Measurements from ENCODE around the gene OTX2. TPM values are rescaled to one million over a fixed set of nuclear protein-coding genes. Genes with fewer than 3 reads are reported as not detected.

OTX2 gene
- total RNA-seq, 1 donor from 2014 or later, result 0.27 TPM

- Mint-ChIP-seq H3K9me3 (no peaks in the 10 kb centered on the region), H3K4me1 (no peaks in the 10 kb centered on the region), H3K27me3 (ENCODE audit: low read depth) (peaks cover 66% of the 10 kb centered on the region), H3K36me3 (no peaks in the 10 kb centered on the region), H3K27ac (no peak overlapping the region), H3K4me3 (no peak overlapping the region)
- no peak for DNase-seq (ENCODE audit: low spot score in 2 of 2, unreplicated experiment in 2 of 2)
- TF ChIP-seq CTCF (IDR thresholded peaks at IDR 0.05; ENCODE audit: unreplicated experiment), result no peak
These were observed 15.9 kb upstream of the OTX2 start for GRCh38 chr14:56826214-56826613.

- H3K27me3 Mint-ChIP-seq (ENCODE audit: low read depth), result peaks cover 87% of the 10 kb centered on the region
These were observed 11.7 kb upstream of the OTX2 start for GRCh38 chr14:56821805-56822610.

GRCh38 chr14:56821177-56821576, 10.9 kb upstream of the OTX2 start:
- no peak overlapping the region for H3K27ac Mint-ChIP-seq
- peaks cover 90% of the 10 kb centered on the region for H3K27me3 Mint-ChIP-seq (ENCODE audit: low read depth)
- H3K4me3 Mint-ChIP-seq, result no peak overlapping the region
- H3K4me1 Mint-ChIP-seq, result peaks cover 4% of the 10 kb centered on the region
- DNase-seq (ENCODE audit: low spot score in 2 of 2, unreplicated experiment in 2 of 2), result no peak
- no peaks in the 10 kb centered on the region for H3K9me3 Mint-ChIP-seq
- TF ChIP-seq CTCF (IDR thresholded peaks at IDR 0.05; ENCODE audit: unreplicated experiment), result no peak
- H3K36me3 Mint-ChIP-seq, result no peaks in the 10 kb centered on the region

More at GRCh38 chr14:56821805-56822610, 11.7 kb upstream of the OTX2 start:
- Mint-ChIP-seq H3K4me3 (no peak overlapping the region), H3K9me3 (no peaks in the 10 kb centered on the region), H3K27ac (no peak overlapping the region), H3K36me3 (no peaks in the 10 kb centered on the region), H3K4me1 (peaks cover under 1% of the 10 kb centered on the region)
- DNase-seq (ENCODE audit: low spot score in 2 of 2, unreplicated experiment in 2 of 2), result no peak
- TF ChIP-seq CTCF (IDR thresholded peaks at IDR 0.05; ENCODE audit: unreplicated experiment), result no peak

- Mint-ChIP-seq H3K27me3 (ENCODE audit: low read depth) (peaks cover 97% of the 10 kb centered on the region), H3K36me3 (no peaks in the 10 kb centered on the region), H3K4me1 (peaks cover 4% of the 10 kb centered on the region), H3K27ac (no peak overlapping the region), H3K9me3 (no peaks in the 10 kb centered on the region), H3K4me3 (no peak overlapping the region)
- TF ChIP-seq CTCF (IDR thresholded peaks at IDR 0.05; ENCODE audit: unreplicated experiment), result no peak
- no peak for DNase-seq (ENCODE audit: low spot score in 2 of 2, unreplicated experiment in 2 of 2)
These were observed 7.2 kb upstream of the OTX2 start for GRCh38 chr14:56817396-56817921.

- H3K36me3 Mint-ChIP-seq, result no peaks in the 10 kb centered on the region
- H3K27ac Mint-ChIP-seq, result no peak overlapping the region
- no peak for TF ChIP-seq CTCF (IDR thresholded peaks at IDR 0.05; ENCODE audit: unreplicated experiment)
- peaks cover 95% of the 10 kb centered on the region for H3K27me3 Mint-ChIP-seq (ENCODE audit: low read depth)
- no peaks in the 10 kb centered on the region for H3K9me3 Mint-ChIP-seq
- H3K4me1 Mint-ChIP-seq, result peaks cover 4% of the 10 kb centered on the region
- no peak overlapping the region for H3K4me3 Mint-ChIP-seq
- DNase-seq (ENCODE audit: low spot score in 2 of 2, unreplicated experiment in 2 of 2), result no peak
These were observed 6.5 kb upstream of the OTX2 start for GRCh38 chr14:56816574-56817391.
